ENCODE results near the gene FBXL7.

Gene FBXL7

DNA sequence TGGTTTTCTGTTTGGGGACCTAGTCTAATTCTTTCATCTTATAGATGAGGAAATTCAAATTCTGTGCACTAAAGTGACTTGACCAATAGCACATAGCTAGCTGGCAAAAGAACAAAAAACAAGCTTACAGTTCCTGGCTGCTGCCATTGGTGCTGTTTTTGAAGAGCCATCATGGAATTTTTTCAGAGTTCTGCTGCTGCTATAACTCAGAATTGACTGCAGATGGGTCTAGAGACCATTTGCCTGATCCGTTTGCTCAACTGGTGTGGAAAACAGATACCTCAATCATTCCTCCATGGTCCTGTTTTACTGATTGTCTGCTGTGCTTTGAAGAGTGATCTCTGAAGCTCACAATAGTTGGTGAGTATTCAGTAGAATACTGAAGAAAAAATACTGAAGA lies 15.2 kb downstream of the FBXL7 start:
- Mint-ChIP-seq H3K4me1 (ENCODE audit: low read depth) (no peaks in the 10 kb centered on the region), H3K36me3 (ENCODE audit: low read depth) (no peaks in the 10 kb centered on the region), H3K27ac (no peak overlapping the region), H3K4me3 (no peak overlapping the region), H3K9me3 (peaks cover 37% of the 10 kb centered on the region), H3K27me3 (ENCODE audit: low read depth) (no peaks in the 10 kb centered on the region)
- no peak for DNase-seq (ENCODE audit: low spot score)

DNA sequence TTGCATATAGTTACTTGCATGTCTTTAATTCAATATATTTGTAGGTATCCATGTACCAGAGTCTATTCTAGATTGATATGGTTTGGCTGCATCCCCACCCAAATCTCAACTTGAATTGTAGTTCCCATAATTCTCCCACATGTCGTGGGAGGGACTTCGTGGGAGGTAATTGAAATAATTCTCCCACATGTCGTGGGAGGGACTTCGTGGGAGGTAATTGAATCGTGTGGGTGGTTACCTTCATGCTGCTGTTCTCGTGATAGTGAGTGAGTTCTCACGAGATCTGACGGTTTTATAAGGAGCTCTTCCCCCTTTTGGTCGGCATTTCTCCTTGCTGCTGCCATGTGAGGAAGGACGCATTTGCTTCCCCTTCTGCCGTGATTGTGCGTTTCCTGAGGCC lies 16.5 kb downstream of the FBXL7 start:
- Mint-ChIP-seq H3K27ac (no peak overlapping the region), H3K4me3 (no peak overlapping the region), H3K9me3 (peaks cover 37% of the 10 kb centered on the region), H3K36me3 (ENCODE audit: low read depth) (no peaks in the 10 kb centered on the region), H3K27me3 (ENCODE audit: low read depth) (no peaks in the 10 kb centered on the region), H3K4me1 (ENCODE audit: low read depth) (no peaks in the 10 kb centered on the region)
- DNase-seq (ENCODE audit: low spot score), result no peak

DNA sequence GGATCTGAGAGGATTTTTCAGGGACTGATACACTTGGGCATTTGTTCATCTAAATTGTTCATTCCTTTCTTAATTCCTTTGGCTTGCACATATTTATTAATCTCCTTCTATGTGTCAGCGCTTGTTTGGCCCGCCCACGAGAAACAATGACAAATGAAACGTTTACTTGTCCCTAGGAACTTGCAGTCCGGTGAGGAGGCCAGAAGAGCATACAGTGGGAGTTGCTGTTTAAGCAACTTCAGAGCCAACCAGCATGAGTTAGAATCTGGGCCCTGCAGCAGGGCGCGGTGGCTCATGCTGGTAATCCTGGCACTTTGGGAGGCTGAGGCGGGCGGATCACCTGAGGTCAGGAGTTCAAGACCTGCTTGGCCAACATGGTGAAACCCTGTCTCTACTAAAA lies 18.8 kb downstream of the FBXL7 start:
- no peaks in the 10 kb centered on the region for H3K36me3 Mint-ChIP-seq (ENCODE audit: low read depth)
- DNase-seq (ENCODE audit: low spot score), result no peak
- no peaks in the 10 kb centered on the region for H3K27me3 Mint-ChIP-seq (ENCODE audit: low read depth)
- H3K4me1 Mint-ChIP-seq (ENCODE audit: low read depth), result no peaks in the 10 kb centered on the region
- no peak overlapping the region for H3K27ac Mint-ChIP-seq
- no peak overlapping the region for H3K4me3 Mint-ChIP-seq
- peaks cover 43% of the 10 kb centered on the region for H3K9me3 Mint-ChIP-seq

DNA sequence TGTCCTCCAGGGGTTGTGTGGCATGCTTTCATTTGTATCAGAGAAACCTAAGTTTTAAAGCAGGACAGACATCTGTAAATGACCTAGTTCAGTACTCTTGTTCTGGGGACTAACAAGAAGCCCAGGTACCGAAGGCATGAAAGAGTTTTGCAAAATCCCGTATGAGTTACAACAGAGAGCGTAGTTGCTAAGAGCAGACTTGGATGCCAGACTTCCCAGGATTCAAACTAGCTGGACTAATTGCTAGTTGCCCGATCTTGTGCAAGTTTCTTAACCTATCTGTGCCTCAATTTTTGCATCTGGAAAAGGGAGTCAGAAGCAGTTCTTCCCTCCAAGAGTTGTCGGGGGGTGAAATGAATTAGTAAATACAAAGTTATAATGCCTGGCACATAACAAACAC lies 20.9 kb downstream of the FBXL7 start:
- Mint-ChIP-seq H3K4me1 (ENCODE audit: low read depth) (no peaks in the 10 kb centered on the region), H3K9me3 (peaks cover 42% of the 10 kb centered on the region), H3K4me3 (no peak overlapping the region), H3K27ac (no peak overlapping the region), H3K36me3 (ENCODE audit: low read depth) (no peaks in the 10 kb centered on the region), H3K27me3 (ENCODE audit: low read depth) (no peaks in the 10 kb centered on the region)
- no peak for DNase-seq (ENCODE audit: low spot score)

DNA sequence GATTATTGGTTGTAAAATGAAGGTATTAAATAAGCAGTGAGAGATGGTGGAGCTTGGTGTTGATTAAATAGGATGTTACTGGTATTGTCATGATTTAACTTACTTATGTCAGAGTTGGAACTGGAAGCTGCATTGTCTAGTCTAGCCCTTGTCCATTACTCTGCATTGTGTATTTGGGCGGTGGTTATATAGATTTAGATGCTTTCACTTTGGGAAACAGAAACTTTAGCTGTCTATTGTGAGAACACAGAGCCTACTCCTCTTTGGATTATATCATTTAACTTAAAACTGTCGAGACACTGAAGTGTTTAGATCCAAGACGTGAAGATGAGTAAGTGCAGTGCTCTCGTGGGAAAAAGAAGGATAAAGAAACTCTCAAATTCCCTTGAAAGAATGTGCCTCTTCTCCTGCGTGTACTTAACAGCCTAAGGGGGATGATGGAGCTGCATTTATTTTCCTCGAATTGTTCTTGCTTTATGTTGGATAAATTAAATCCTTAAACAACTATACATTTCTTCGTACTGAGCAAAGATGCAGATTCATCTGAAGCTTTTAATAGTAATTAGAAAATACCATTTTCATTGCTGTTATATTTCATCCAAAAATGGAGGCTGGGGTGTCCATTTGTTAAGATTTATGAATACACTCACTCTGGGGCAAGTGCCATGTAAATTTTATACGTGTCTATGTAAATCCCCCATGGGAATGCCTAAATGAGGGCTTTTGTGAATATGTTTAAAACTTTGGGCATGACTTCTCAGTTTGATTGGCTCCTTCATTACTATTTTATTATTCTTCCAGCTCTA lies 21.6 kb downstream of the FBXL7 start:
- Mint-ChIP-seq H3K9me3 (peaks cover 38% of the 10 kb centered on the region), H3K36me3 (ENCODE audit: low read depth) (no peaks in the 10 kb centered on the region), H3K27ac (no peak overlapping the region), H3K4me1 (ENCODE audit: low read depth) (no peaks in the 10 kb centered on the region), H3K4me3 (no peak overlapping the region), H3K27me3 (ENCODE audit: low read depth) (no peaks in the 10 kb centered on the region)
- DNase-seq (ENCODE audit: low spot score), result no peak

DNA sequence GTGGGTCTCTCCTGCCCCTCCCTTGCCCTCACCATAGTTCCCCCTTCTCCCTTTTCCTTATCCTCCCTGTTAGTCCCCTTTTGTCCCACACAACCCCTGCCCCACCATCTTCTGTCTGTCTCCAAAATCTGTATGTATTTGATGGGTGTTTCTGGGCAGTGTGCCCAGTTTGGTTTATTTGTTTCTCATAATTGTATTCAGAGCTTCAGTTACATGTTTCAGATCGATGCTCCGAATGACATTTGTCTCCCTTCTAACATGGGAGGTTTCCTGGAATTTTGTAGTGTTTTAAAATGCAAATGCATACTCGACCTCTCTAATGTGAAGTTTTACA lies 22.2 kb downstream of the FBXL7 start:
- Mint-ChIP-seq H3K27me3 (ENCODE audit: low read depth) (no peaks in the 10 kb centered on the region), H3K27ac (no peak overlapping the region), H3K9me3 (peaks cover 34% of the 10 kb centered on the region), H3K36me3 (ENCODE audit: low read depth) (no peaks in the 10 kb centered on the region), H3K4me1 (ENCODE audit: low read depth) (no peaks in the 10 kb centered on the region), H3K4me3 (no peak overlapping the region)
- no peak for DNase-seq (ENCODE audit: low spot score)

DNA sequence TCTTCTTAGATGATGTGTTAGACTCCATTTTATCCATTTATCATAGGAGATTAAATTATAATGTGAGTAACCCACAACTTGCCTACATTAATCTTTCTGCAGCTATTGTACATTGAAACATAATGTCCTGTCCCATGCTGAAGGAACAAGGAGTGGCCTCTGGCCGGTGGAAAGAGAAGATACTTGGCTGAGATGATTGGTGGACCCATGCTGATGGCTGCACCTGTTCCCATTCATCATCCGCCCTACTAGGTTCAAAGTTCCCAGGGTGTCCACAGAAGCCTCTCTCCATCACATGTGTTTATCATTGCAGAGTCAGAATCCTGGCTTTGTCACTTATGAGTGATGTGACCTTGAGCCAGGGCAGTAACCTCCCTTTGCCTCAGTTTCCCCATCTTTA lies 24.7 kb downstream of the FBXL7 start:
- Mint-ChIP-seq H3K9me3 (peaks cover 17% of the 10 kb centered on the region), H3K4me3 (no peak overlapping the region), H3K36me3 (ENCODE audit: low read depth) (no peaks in the 10 kb centered on the region), H3K27me3 (ENCODE audit: low read depth) (no peaks in the 10 kb centered on the region), H3K27ac (no peak overlapping the region), H3K4me1 (ENCODE audit: low read depth) (no peaks in the 10 kb centered on the region)
- DNase-seq (ENCODE audit: low spot score), result no peak

DNA sequence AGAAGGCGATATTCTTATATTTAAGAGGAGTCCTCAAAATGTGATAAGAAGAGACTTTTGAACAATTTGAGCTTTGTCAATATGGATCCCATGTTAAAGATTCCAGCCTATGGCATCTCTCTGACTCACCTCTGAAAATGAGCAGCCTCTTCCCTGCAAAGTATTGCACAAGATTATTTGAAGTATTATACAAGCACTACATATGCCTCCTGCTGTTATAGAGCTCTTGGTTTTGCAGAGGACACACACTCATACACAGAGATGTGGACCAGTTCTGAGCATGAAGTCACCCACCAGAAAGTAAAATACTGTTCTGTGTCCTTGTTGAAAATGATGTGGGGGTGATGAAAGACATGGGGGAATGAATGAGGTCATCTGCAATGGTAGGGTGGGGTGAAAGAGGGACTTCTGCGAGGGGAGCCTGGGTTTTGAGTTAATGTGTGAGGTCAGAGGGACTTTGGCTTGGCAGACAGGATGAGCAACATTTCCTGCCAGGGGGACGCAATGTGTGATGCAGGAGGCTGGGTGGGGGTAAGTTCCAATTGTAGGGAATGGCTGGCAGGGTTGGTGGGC lies 25.8 kb downstream of the FBXL7 start:
- Mint-ChIP-seq H3K36me3 (ENCODE audit: low read depth) (no peaks in the 10 kb centered on the region), H3K9me3 (peaks cover 13% of the 10 kb centered on the region), H3K4me1 (ENCODE audit: low read depth) (no peaks in the 10 kb centered on the region), H3K27me3 (ENCODE audit: low read depth) (no peaks in the 10 kb centered on the region), H3K4me3 (no peak overlapping the region), H3K27ac (no peak overlapping the region)
- DNase-seq (ENCODE audit: low spot score), result no peak

DNA sequence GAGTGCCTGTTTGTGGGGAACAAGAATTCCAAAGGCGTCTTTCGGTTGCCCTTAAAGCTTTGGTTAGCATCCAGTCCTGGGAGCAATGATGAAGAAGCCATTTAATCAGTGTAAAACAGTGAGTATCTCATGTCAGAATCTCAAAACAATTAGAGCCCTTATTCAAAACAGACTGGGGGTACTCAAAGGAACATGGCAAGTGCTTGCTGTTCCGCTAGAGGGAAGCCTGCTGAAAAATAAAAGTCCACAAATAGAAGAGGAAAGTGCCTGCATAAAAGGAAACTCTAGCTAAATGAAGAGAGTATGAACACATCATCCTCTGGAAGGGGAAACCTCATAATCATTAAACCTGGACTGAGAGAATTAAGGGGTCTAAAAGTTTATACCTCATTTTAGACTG lies 26.4 kb downstream of the FBXL7 start:
- Mint-ChIP-seq H3K27ac (no peak overlapping the region), H3K4me1 (ENCODE audit: low read depth) (no peaks in the 10 kb centered on the region), H3K4me3 (no peak overlapping the region), H3K9me3 (peaks cover 13% of the 10 kb centered on the region), H3K36me3 (ENCODE audit: low read depth) (no peaks in the 10 kb centered on the region), H3K27me3 (ENCODE audit: low read depth) (no peaks in the 10 kb centered on the region)
- DNase-seq (ENCODE audit: low spot score), result no peak

DNA sequence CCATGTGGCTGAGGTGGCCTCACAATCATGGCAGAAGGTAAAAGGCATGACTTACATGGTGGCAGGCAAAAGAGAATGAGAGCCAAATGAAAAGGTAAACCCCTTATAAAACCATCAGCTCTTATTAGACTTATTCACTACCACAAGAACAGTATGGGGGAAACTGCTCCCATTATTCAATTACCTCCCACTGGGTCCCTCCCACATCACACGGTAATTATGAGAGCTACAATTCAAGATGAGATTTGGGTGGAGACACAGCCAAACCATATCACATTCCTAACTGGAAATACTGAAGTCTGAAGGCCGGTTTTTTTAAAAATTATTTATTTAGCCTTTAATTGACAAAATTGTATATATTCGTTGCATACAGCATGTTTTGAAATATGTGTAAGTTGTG lies 28.5 kb downstream of the FBXL7 start:
- Mint-ChIP-seq H3K36me3 (ENCODE audit: low read depth) (no peaks in the 10 kb centered on the region), H3K4me1 (ENCODE audit: low read depth) (no peaks in the 10 kb centered on the region), H3K4me3 (no peak overlapping the region), H3K27ac (no peak overlapping the region), H3K9me3 (peaks cover 23% of the 10 kb centered on the region), H3K27me3 (ENCODE audit: low read depth) (no peaks in the 10 kb centered on the region)
- DNase-seq (ENCODE audit: low spot score), result no peak

DNA sequence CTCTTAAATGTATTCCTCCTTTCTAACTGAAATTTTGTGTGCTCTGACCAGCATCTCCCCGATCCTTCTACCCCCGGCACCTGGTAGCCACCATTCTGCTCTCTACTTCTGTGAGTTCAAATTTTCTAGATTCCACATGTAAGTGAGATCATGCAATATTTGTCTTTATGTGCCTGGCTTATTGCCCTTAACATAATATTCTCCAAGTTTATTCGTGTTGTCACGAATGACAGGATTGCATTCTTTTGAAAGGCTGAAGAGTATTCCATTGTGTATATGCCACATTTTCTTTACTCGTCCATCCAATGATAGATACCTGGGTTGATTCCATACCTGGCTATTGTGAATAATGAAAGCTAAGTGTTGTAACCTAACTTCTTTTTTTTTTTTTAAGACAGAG lies 29.0 kb downstream of the FBXL7 start:
- no peak for DNase-seq (ENCODE audit: low spot score)
- Mint-ChIP-seq H3K36me3 (ENCODE audit: low read depth) (no peaks in the 10 kb centered on the region), H3K4me1 (ENCODE audit: low read depth) (no peaks in the 10 kb centered on the region), H3K27me3 (ENCODE audit: low read depth) (no peaks in the 10 kb centered on the region), H3K4me3 (no peak overlapping the region), H3K27ac (no peak overlapping the region), H3K9me3 (peaks cover 24% of the 10 kb centered on the region)

DNA sequence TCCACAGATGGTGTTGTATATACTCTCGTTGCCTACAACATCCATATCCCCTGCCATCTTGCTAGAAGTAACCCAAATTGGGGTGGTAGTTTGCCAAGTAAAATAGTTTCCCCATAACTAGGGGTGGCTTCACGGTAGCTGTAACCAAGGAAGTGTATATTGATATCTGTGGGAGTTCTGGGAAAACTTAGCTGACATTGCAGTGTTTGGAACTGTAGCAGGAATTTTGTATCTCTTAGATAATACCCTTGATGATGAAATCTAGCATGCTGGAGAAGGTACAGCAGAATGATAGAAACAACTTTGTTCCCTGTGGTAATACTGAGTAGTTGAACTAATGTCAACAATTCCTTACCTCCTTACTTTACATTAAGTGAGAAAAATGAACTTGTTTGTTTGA lies 29.8 kb downstream of the FBXL7 start:
- Mint-ChIP-seq H3K27ac (no peak overlapping the region), H3K27me3 (ENCODE audit: low read depth) (no peaks in the 10 kb centered on the region), H3K36me3 (ENCODE audit: low read depth) (no peaks in the 10 kb centered on the region), H3K4me1 (ENCODE audit: low read depth) (no peaks in the 10 kb centered on the region), H3K4me3 (no peak overlapping the region), H3K9me3 (peaks cover 25% of the 10 kb centered on the region)
- no peak for DNase-seq (ENCODE audit: low spot score)

DNA sequence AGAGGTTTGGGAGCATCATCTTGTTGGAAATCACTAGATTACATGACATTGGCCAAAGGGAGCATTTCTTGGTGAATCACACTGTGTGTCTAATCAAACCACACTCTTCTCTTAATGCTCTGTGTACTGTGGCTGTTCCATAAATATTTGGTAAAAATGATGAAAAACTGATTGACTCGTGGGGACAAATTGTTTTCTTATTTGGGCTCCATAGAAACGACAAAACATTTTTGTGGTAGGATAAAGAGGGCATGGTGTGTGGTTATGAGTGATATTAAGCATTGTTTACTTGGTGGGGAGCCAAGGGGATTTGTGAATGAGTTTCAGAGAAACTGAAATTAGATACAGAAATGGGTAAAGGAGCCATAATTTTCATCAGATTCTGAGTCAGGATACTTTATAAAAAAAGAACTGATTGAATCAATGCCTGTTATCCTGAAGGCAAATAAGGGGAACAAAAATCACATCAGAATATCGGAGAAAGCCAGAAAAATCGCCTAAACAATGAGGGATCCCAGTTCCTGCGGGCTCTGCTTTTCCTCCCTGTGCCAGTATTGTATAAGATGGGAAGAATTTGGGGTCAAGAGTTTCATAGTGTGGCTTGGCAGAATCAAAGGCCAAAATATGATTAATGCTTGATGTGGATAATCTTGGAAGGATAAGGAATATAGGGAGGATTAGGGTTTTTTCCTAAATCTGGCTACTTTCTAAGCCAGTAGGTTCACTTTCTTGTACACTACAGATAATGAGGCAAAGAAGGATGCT lies 33.3 kb downstream of the FBXL7 start:
- no peaks in the 10 kb centered on the region for H3K36me3 Mint-ChIP-seq (ENCODE audit: low read depth)
- DNase-seq (ENCODE audit: low spot score), result no peak
- no peak overlapping the region for H3K4me3 Mint-ChIP-seq
- H3K27me3 Mint-ChIP-seq (ENCODE audit: low read depth), result no peaks in the 10 kb centered on the region
- H3K4me1 Mint-ChIP-seq (ENCODE audit: low read depth), result no peaks in the 10 kb centered on the region
- peaks cover 37% of the 10 kb centered on the region for H3K9me3 Mint-ChIP-seq
- no peak overlapping the region for H3K27ac Mint-ChIP-seq

DNA sequence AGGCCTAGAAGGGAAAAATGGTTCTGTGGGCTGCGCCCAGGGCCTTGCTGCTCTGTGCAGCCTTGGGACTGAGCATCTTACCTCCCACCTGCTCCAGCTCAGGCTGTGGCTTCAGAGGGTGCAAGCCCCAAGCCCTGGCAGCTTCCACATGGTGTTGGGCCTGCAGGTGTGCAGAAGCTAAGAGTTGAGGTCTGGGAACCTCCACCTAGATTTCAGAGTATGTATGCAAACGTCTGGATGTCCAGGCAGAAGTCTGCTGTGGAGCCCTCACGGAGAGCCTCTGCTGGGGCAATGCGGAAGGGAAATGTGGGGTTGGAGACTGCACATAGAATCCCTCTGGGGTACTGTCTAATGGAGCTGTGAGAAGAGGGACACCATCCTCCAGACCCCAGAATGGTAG lies 36.0 kb downstream of the FBXL7 start:
- no peak overlapping the region for H3K27ac Mint-ChIP-seq
- no peaks in the 10 kb centered on the region for H3K27me3 Mint-ChIP-seq (ENCODE audit: low read depth)
- DNase-seq (ENCODE audit: low spot score), result no peak
- peaks cover 42% of the 10 kb centered on the region for H3K9me3 Mint-ChIP-seq
- H3K4me1 Mint-ChIP-seq (ENCODE audit: low read depth), result no peaks in the 10 kb centered on the region
- H3K4me3 Mint-ChIP-seq, result no peak overlapping the region
- H3K36me3 Mint-ChIP-seq (ENCODE audit: low read depth), result no peaks in the 10 kb centered on the region

Data from T-helper 2 cell treated with Interferon-gamma antibody and Interleukin-4, amounts not matched to agents 5 μg/mL and 100 μg/mL, for 36 hours (primary cell).